Activated T-cell treated with anti-CD3 and anti-CD28 coated beads, Interleukin-2, amount 50 U/mL, for 24 hours (primary cell): ENCODE results near the gene GRAMD1C.

ENCODE experiments used
- DNase-seq: peaks from one replicate; pipeline ENCODE4 v3.0.0-alpha.2; 2020
- H3K27ac Mint-ChIP-seq: 2 replicates; pipeline ENCODE4 v1.8.0; 2020; ENCODE audit warnings: mild to moderate bottlenecking, mixed read lengths
- H3K27me3 Mint-ChIP-seq: 2 replicates; pipeline ENCODE4 v1.8.0; 2020; ENCODE audit warnings: mixed read lengths
- H3K36me3 Mint-ChIP-seq: 2 replicates; pipeline ENCODE4 v1.8.0; 2020; ENCODE audit warnings: low read depth, mixed read lengths
- H3K4me1 Mint-ChIP-seq: 2 replicates; pipeline ENCODE4 v1.8.0; 2020; ENCODE audit warnings: low read depth, mixed read lengths
- H3K4me3 Mint-ChIP-seq: 2 replicates; pipeline ENCODE4 v1.8.0; 2020; ENCODE audit warnings: mild to moderate bottlenecking, moderate library complexity, mixed read lengths
- H3K9me3 Mint-ChIP-seq: 2 replicates; pipeline ENCODE4 v1.8.0; 2020; ENCODE audit warnings: mixed read lengths

Gene GRAMD1C

GRCh38 chr3:113838631-113839209 is at the start of gene GRAMD1C:
GRAMD1C (plus strand) TSS chr3:113838788; CDS start chr3:113838910, 122 bp downstream.
- Mint-ChIP-seq H3K9me3 (no peaks in the 10 kb centered on the region), H3K4me1 (peaks cover 8% of the 10 kb centered on the region), H3K4me3 (peak within 1 kb of the TSS; percentile 75), H3K27ac (no peak within 1 kb of the TSS), H3K27me3 (no peaks in the 10 kb centered on the region), H3K36me3 (no peaks in the 10 kb centered on the region)
- peak; percentile 86 for DNase-seq

GRCh38 chr3:113791381-113791780 is 47.2 kb upstream of the GRAMD1C start:
- Mint-ChIP-seq H3K36me3 (peaks cover 66% of the 10 kb centered on the region), H3K9me3 (no peaks in the 10 kb centered on the region), H3K27me3 (no peaks in the 10 kb centered on the region), H3K4me3 (no peak overlapping the region), H3K27ac (no peak overlapping the region), H3K4me1 (no peaks in the 10 kb centered on the region)
- no peak for DNase-seq

GRCh38 chr3:113794526-113794925 is 44.1 kb upstream of the GRAMD1C start:
- Mint-ChIP-seq H3K4me3 (no peak overlapping the region), H3K36me3 (peaks cover 68% of the 10 kb centered on the region), H3K9me3 (no peaks in the 10 kb centered on the region), H3K27ac (no peak overlapping the region), H3K27me3 (no peaks in the 10 kb centered on the region), H3K4me1 (no peaks in the 10 kb centered on the region)
- no peak for DNase-seq

GRCh38 chr3:113795693-113796092 is 42.9 kb upstream of the GRAMD1C start:
- Mint-ChIP-seq H3K27me3 (no peaks in the 10 kb centered on the region), H3K27ac (no peak overlapping the region), H3K4me3 (no peak overlapping the region), H3K36me3 (peaks cover 68% of the 10 kb centered on the region), H3K9me3 (no peaks in the 10 kb centered on the region), H3K4me1 (no peaks in the 10 kb centered on the region)
- DNase-seq: no peak

GRCh38 chr3:113802795-113803455 is 35.7 kb upstream of the GRAMD1C start:
- Mint-ChIP-seq H3K4me1 (peaks cover 3% of the 10 kb centered on the region), H3K27ac (peak overlapping the region; percentile 42), H3K9me3 (no peaks in the 10 kb centered on the region), H3K4me3 (no peak overlapping the region), H3K36me3 (peaks cover 75% of the 10 kb centered on the region), H3K27me3 (no peaks in the 10 kb centered on the region)
- no peak for DNase-seq

GRCh38 chr3:113804661-113805060 is 33.9 kb upstream of the GRAMD1C start:
- Mint-ChIP-seq H3K27ac (no peak overlapping the region), H3K9me3 (no peaks in the 10 kb centered on the region), H3K27me3 (no peaks in the 10 kb centered on the region), H3K4me1 (peaks cover 3% of the 10 kb centered on the region), H3K4me3 (no peak overlapping the region), H3K36me3 (peaks cover 74% of the 10 kb centered on the region)
- DNase-seq: no peak

GRCh38 chr3:113805249-113805648 is 33.3 kb upstream of the GRAMD1C start:
- Mint-ChIP-seq H3K9me3 (no peaks in the 10 kb centered on the region), H3K4me1 (peaks cover 3% of the 10 kb centered on the region), H3K27me3 (no peaks in the 10 kb centered on the region), H3K36me3 (peaks cover 74% of the 10 kb centered on the region), H3K4me3 (no peak overlapping the region), H3K27ac (no peak overlapping the region)
- no peak for DNase-seq

GRCh38 chr3:113812854-113813253 is 25.7 kb upstream of the GRAMD1C start:
- Mint-ChIP-seq H3K36me3 (peaks cover 38% of the 10 kb centered on the region), H3K27me3 (no peaks in the 10 kb centered on the region), H3K9me3 (no peaks in the 10 kb centered on the region), H3K4me1 (no peaks in the 10 kb centered on the region), H3K27ac (no peak overlapping the region), H3K4me3 (no peak overlapping the region)
- DNase-seq: no peak

GRCh38 chr3:113819866-113820265 is 18.7 kb upstream of the GRAMD1C start:
- DNase-seq: no peak
- H3K36me3 Mint-ChIP-seq: no peaks in the 10 kb centered on the region
- H3K4me1 Mint-ChIP-seq: peaks cover 1% of the 10 kb centered on the region
- no peak overlapping the region for H3K27ac Mint-ChIP-seq
- no peak overlapping the region for H3K4me3 Mint-ChIP-seq
- no peaks in the 10 kb centered on the region for H3K27me3 Mint-ChIP-seq
- H3K9me3 Mint-ChIP-seq: no peaks in the 10 kb centered on the region

GRCh38 chr3:113825090-113825489 is 13.5 kb upstream of the GRAMD1C start:
- Mint-ChIP-seq H3K9me3 (no peaks in the 10 kb centered on the region), H3K27ac (no peak overlapping the region), H3K4me1 (peaks cover 4% of the 10 kb centered on the region), H3K4me3 (no peak overlapping the region), H3K36me3 (no peaks in the 10 kb centered on the region), H3K27me3 (no peaks in the 10 kb centered on the region)
- DNase-seq: no peak

- Mint-ChIP-seq H3K27ac (no peak overlapping the region), H3K36me3 (no peaks in the 10 kb centered on the region), H3K4me3 (no peak overlapping the region), H3K9me3 (peaks cover 11% of the 10 kb centered on the region), H3K27me3 (no peaks in the 10 kb centered on the region), H3K4me1 (peaks cover 15% of the 10 kb centered on the region)
- no peak for DNase-seq
Measured at GRCh38 chr3:113828600-113828999, 10.0 kb upstream of the GRAMD1C start.

GRCh38 chr3:113829576-113830354 is 8.8 kb upstream of the GRAMD1C start:
- Mint-ChIP-seq H3K36me3 (no peaks in the 10 kb centered on the region), H3K9me3 (peaks cover 11% of the 10 kb centered on the region), H3K4me1 (peaks cover 15% of the 10 kb centered on the region), H3K27me3 (no peaks in the 10 kb centered on the region), H3K27ac (no peak overlapping the region), H3K4me3 (no peak overlapping the region)
- no peak for DNase-seq

GRCh38 chr3:113831103-113831355 is 7.6 kb upstream of the GRAMD1C start:
- Mint-ChIP-seq H3K4me3 (no peak overlapping the region), H3K27me3 (no peaks in the 10 kb centered on the region)

GRCh38 chr3:113832477-113833164 is 6.0 kb upstream of the GRAMD1C start:
- no peaks in the 10 kb centered on the region for H3K27me3 Mint-ChIP-seq
- H3K36me3 Mint-ChIP-seq: no peaks in the 10 kb centered on the region
- H3K4me3 Mint-ChIP-seq: no peak overlapping the region
- DNase-seq: no peak
- peaks cover 11% of the 10 kb centered on the region for H3K9me3 Mint-ChIP-seq
- peaks cover 12% of the 10 kb centered on the region for H3K4me1 Mint-ChIP-seq
- no peak overlapping the region for H3K27ac Mint-ChIP-seq

More at GRCh38 chr3:113831103-113831355, 7.6 kb upstream of the GRAMD1C start:
- Mint-ChIP-seq H3K9me3 (peaks cover 11% of the 10 kb centered on the region), H3K36me3 (no peaks in the 10 kb centered on the region), H3K27ac (no peak overlapping the region), H3K4me1 (peaks cover 12% of the 10 kb centered on the region)
- no peak for DNase-seq

- H3K27me3 Mint-ChIP-seq: no peaks in the 10 kb centered on the region
- peaks cover 11% of the 10 kb centered on the region for H3K9me3 Mint-ChIP-seq
- H3K27ac Mint-ChIP-seq: no peak overlapping the region
- no peaks in the 10 kb centered on the region for H3K36me3 Mint-ChIP-seq
- peaks cover 19% of the 10 kb centered on the region for H3K4me1 Mint-ChIP-seq
- no peak for DNase-seq
- no peak overlapping the region for H3K4me3 Mint-ChIP-seq
Measured at GRCh38 chr3:113834983-113835382, 3.6 kb upstream of the GRAMD1C start.
